Measurements from ENCODE around the gene PPIF.
"Not testable (repeated sequence)": the region's sequence is repeated elsewhere in the genome, so short reads cannot be mapped to it uniquely, and the experiment has no call there.

The PPIF gene

DNA sequence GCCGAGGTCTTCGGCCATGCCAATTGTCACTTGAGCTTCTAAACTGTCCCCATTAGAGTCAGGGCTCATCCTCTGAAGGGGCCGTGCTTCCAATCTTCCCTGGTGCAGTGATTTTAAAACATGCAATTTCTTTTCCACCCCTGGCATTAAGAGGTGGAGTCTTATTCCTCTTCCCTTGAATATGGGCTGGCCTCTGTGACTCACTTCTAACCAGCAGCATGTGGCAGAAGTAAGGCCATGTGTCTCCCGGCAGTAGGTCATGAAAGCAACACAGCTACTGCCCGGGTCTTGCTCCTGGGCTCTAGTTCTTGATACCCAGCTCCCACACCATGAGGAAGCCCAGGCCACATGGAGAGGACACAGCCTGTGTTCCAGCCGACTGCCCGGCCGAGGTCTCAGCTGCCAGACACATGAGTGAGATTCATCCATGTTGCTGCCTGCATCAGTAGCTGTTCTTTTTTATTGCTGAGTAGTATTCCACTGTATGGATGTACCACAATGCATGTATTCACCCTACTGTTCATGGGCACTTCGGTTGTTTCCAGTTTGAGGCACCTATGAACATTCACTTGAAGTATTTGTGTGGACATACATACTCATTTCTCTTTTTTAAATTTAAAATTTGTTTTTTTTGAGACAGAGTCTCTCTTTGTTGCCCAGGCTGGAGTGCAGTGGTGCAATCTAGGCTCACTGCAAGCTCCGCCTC is 14.5 kb upstream of the PPIF start:
- DNase-seq = not testable (repeated sequence)

DNA sequence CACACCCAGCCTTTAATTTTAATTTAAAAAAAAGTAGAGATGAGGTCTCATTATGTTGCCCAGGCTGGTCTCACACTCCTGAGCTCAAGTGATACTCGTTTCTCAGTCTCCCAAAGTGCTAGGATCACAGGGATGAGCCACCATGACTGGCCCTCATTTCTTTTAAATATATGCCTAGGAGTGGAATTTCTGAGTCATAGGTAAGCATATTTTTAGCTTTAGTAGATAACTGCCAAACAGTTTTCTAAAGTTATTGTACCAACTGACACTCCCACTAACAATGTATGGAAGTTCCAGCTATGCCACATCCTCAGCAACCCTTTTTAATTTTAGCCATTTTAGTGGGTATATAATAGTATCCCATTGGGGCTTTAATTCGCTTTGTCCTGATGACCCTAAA is 13.8 kb upstream of the PPIF start:
- DNase-seq = no peak

DNA sequence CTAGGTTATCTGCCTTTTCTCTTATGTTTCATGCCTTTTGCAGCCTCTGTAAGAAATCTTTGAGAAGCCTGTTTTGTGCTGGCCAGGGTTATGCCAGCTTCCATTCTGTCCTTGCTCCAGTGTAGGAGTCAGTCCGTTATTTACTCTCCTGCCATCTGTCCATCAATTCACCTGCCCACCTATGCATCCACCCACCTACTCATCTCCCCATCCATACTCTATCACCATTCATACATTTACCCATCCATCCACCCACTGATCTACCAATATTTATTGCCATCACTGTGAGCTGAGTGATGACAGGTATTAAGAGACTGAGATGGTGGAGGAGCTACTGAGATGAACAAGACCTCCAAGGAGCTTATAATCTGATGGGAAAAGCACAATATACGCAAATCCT is 12.7 kb upstream of the PPIF start:
- no peak for DNase-seq

DNA sequence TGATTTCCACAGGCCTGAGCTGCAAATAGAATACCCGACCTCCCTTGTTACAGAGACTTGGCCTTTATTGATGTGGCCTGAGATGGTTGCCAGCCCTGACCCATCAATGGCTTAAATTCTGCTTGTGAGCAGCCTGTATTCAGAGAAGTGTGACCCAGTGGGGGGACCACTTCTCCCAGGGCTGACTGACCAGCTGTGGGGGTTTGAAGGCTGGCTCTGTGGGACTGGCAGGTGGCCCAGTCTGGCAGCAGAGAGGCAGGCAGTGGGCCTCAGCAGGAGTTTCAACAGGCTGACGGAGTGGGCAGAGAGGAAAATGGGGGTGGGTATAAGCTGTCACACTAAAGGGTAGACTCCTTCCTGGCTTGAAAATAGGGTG is 12.2 kb upstream of the PPIF start:
- DNase-seq = no peak

DNA sequence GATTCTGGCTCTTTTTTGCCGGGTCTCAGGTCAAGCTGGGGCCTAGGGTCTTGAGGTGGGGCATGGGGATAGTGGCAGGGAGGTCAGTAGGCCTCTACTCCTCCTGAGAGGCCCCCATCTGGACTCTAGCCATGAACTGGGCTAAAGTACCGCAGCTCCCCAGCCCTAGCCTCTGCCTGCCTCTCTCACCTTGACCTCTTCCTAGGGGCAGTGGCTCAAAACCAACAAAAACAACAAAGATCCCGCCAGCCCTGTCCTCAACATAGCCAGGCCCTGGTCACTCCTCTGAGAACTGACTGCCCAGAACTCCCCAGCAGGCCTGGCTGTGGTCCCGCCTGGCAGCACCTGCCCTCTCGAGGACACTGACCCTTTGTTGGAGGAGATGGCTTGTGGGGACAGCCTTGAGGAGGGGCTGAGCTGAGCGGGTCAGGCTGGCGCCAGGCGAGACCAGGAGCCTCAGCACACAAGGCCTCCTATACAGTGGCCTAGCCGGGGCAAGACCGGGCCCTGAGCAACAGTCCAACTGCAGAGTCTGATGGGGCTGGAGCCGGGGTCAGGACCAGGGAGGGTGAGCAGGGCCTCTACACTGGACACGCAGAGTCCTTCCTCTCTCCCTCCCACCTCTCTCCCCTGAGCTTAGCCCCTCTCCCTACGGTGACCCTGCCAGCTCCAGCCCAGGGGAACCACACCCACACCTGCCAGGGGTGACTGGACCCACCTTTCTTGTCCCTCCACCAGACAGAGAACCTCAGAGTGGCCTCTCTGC is 11.6 kb upstream of the PPIF start:
- no peak for DNase-seq

DNA sequence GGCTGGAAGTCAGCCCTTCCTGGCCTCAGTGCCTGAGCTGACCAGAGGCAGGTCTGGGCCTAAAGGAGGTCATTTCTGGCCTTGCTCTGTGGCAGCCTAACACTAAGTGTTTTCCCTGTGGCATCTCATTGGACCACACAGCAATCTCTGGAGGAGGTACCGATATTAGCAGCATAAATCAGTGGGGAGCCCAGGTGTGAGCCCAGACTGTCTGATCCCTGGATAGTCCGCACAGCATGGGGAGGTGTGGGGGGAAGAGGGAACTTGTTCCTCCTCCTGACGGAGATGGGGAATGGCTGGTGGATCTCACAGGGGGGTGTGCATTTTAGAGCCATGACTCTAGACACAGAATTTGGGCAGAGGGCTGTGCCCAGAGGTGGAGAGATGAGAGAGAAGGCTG is 11.0 kb upstream of the PPIF start:
- no peak for DNase-seq

DNA sequence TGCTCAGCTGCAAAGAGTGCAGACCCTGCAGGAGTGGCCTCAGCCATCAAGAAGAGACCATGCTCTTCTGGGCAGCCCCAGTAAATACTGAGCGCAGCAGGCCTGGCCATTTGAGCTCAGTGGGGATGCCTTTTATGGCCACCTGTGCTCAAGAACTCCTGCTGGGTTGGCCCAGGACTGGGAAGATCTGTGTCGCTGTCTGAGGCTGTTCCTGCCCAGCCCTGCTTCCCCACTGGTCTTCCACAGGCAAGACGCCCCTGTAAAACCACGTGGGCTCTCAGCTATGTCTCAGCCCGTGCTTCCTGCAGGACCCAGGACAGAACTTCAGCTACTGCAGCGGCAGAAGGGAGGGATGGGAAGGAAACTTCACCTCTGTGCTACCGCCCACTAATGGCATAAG is 10.5 kb upstream of the PPIF start:
- no peak for DNase-seq

DNA sequence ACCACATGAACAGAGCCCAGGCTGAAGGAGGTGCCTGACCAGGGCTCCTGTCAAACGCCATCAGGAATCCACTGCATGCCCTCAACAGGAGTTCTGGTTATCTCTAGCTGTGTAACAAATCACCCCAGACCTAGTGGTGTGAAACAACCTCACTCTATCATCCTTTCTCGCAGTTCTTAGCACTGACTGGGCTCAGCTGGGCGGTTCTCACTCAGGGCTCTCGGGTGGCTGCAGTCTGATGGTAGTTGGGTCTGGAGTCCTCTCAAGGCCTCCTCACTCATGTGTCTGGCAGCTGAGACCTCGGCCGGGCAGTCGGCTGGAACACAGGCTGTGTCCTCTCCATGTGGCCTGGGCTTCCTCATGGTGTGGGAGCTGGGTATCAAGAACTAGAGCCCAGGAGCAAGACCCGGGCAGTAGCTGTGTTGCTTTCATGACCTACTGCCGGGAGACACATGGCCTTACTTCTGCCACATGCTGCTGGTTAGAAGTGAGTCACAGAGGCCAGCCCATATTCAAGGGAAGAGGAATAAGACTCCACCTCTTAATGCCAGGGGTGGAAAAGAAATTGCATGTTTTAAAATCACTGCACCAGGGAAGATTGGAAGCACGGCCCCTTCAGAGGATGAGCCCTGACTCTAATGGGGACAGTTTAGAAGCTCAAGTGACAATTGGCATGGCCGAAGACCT is 9.3 kb upstream of the PPIF start:
- DNase-seq = not testable (repeated sequence)

DNA sequence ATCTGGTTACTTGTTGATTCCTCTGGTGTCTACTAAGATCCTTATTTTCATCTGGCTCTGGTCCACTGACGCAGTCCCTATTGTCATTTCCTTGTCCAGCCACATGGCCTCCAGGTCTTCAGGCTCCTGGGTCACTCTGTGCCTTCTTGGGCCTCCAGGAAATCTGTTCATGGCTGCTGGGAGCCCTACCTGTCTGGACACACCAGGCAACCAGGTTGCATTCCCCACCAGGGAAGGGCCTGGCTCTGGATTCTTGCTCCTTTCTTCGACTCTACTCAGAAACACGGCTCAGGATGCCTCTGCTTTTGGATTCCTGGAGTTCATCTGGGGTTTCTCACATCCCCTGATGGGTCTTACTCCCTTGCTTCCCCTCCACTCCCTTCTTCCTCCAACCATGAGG is 8.0 kb upstream of the PPIF start:
- DNase-seq = no peak

DNA sequence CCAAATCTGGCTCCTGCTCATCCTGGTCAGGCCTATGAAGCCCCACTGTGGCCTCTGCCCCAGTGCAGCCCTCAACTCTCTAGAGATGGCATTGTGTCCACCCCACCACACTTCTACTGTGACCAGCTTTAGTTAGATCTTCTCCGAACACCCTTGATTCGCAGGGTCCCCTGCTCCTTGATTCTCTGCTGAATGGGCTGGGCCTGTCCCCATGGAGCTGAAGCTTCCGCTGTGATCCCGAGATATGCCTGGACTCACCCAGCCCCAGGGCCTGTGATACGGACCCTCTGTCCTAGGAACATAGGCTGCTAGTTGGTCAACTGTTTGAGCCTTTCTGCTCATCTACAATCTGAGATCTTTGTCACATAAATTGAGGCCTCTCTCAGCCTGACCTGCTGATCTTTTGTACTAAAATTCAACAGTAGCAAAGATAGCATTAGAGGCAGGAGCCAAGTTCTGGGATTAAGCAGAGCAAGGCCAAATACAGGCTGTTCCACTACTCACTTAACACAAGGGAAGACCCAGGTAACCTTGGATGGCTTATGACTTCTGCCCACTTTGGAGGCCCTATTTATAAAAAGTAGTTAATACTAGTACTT is 6.5 kb upstream of the PPIF start:
- DNase-seq = no peak

DNA sequence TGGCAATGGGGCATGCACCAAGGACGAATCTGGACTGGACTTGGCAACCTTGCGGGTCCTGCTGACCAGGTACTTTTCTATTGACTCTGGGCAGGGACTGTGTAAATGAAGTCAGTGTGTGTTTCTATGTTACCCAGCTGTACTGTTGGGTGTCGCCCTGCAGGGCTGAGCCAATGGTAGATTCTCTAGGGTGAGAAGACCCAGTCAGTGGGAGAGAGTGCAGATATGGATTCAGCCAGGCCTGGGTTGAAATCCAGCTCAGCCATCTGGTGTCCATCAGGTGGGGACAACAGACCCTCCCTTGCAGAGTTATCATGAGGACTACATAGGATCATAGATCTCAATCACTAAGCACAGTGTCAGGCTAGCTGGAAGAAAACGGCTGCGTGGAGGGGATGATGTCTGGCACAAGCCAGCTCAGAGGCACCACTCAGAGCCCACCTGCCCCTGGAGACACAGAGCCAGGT is 4.9 kb upstream of the PPIF start:
- no peak for DNase-seq

DNA sequence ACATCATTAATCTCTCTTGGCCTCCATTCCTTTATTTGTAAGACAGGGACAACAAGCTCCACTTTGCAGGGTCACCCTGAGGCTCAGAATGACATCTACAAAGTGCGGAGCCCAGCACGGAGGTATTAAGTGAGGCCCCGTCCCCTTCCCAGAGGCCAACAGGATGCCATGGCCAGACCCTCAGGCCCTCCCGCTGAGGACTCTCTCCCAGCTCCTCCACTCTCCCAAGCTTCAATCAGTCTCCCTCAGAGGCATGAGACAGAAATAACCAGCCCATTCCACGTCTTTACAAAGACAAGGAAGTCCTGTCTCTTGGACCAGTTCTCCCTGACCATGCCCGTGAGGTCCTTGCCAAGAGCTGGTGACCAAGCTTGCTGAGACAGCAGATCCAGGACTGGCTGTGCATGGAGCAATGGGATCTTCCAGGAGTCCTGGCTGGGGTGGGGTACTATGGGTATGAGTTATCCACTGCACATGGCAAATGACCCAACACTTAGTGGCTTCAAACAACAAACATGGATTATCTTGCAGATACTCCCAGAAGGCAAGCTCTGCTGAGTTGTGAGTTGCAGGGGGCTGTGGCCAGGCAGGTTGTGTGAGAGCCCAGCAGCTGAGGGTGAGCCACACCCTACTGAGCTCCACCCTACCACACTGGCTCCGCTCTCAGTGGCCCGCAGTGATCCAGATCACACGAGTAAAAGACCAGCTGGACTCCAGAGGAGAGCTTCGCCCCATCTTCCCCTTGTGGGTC is 4.3 kb upstream of the PPIF start:
- no peak for DNase-seq

DNA sequence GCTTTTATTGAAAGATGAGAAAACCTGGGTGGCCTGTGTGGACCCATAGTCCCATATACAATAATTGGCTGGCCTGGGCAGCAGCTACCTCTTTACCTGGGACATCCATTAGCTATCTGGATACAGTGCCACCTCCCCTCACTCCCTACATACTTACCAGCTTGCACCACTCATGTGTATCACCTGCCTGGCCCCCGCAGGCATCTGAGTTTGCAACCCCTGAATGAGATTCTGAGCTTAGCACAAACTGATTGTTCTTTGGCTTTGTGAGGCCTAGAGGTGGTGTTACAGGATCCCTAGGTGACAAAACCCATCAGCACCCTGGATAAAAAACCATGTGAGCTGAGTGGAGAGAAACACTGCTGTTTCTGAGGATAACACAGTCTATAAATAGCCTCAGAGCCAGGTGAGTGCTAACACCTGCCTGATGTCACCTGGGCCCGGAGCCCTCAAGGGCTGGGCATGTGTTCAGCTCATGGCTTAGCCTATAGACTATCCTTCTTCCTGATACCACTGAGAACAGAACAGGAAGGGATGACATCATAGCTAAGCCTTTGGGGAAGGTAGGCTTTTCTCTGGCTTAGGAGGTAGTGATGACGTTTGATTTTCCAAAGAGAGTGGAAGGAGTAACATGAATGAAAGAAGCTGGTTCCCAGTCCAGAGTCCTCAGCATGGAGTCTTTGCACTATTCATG is 2.6 kb upstream of the PPIF start:
- DNase-seq = no peak

DNA sequence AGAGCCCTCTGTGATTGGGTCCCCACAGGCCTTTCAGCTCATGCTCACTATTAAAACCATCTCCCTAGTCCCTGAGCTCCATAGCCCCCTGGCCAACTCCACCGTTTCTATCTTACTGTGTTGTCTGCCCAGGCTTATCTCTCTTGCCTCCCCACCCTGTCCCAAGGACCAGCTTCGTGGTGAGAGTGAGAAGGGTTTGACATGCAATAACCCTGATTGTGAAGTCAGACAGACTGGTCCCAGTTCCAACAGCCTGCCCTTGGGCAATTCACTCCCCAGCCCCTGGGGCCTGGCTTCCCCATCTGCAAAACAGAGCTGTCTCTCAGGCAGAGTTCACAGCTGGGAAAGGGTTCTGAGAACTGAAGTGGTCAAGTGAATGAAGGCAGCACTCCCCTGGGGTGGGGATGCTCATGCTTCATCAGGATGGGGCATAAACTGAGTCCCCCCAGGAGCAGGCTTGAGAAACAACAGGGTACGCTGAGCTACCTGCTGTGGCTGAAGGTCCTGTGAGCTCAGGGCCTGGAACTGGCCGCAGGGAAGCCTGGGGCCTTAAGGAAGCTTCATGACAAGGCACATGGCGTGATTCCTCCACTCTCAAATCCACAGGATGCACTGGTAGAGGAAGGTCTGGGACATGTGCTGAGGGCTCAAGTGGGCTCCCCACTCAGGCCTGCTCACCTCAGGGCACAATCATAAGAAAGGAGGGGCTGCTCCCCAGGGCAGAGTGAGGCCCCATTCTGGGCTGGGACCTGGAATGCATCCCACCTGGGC is 1.8 kb upstream of the PPIF start:
- DNase-seq = no peak

DNA sequence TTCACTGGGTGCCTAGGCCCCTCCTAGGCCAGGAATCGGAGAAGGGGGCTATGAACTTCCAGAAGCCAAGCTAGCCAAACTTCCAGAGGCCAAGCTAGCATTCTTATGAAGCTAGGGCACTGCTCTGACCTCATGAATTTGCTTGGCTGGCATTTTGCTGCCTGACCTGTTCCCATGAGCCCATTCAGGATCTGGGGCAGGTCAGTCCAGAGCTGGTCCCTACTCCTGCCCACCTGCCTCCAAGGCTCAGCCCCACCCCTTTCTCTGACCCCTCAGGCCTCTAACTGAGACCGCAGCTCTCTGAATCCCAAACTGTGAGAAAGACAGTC is 1.3 kb upstream of the PPIF start:
- DNase-seq = no peak

DNA sequence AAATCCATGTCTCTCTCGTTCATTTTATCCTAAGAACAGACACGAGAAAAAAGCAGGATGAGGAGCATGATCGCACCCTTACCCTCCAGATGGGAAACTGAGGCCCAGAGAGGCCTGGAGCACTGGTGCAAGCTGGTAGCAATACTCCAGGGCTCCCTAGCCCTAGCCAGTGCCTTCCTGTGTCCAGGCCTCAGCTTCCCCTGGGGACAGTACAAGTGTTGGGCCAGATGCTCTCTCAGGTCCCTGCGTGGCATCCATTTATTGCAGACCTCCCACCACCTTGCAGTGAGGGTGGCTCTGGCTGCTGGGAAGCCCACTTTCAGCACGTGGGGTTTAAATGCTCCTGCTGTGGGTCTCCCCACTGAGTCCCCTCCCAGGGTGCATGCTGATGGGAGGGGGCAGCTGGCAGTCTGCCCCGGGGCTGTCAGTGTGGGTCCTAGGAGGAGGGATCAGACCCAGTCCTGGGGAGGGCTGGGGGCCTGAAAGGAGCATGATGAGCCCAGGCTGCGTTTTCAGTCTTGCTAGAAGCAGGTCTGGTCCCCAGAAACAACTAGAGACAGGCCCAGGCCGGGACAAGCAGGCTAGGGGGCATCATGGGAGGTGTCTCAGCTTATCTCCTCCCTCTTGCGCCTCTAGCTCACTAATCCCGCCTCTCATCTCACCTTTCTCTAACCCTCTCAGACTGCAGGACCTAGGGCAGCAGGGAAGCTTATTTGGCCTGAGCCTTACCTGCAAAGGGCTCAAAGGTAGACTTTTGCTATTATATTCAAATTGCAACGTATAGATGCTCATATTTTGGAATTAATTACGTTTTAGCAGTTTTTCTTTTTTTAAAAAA is 662 bp upstream of the PPIF start:
- DNase-seq = no peak

DNA sequence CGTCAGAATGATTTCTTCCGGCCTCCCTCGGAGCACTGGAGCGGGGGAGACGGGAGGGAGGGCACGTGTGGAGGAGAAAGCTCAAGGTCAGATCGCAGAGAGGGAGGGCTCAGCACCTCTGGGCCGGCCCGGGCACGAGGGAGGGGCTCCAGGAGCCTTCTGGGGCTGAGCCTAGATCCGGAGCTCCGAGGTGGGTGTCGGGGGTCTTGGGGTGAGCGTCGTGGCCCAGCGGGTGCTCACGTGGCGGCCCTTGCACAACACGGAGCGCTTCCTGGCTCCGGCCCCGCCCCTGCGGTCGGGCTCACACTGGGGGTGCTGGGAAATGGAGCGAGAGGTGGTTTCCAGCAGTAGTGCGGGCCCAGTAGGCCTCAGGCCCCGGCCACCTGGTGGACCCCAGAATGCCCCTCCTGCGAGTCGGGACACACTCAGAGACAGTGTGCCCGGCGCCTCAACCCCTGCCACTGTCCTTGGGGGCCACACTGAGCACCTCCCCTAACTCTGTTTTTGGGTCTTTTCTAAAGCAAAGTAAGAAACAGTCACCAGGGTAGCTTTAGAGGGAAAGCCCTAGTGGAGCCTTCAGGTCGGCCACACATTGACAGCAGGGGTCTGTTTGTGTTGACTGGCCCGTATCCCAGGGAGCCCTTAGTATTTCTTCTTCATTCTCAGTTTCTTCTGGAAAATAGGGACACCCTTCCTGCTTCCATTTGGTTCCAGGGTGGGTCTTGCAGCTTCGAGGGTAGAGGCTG is 798 bp downstream of the PPIF start:
- DNase-seq = no peak

DNA sequence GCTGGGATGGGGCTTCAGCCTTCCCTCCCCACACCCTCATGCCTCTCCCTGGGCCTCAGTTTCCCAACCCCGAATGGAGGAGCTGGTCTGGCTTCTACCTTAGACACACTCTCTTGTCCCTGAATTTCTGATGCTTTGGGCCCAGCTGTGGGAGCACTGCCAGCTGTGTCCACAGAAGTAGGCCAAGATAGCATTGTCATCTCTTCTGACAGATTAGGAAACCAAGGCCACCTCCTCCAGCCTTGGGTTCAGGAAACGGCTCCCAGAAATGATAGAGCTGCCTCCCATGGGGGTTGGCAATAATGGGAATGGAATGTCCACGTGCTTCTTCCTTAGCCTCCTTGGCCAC is 1.3 kb downstream of the PPIF start:
- no peak for DNase-seq

DNA sequence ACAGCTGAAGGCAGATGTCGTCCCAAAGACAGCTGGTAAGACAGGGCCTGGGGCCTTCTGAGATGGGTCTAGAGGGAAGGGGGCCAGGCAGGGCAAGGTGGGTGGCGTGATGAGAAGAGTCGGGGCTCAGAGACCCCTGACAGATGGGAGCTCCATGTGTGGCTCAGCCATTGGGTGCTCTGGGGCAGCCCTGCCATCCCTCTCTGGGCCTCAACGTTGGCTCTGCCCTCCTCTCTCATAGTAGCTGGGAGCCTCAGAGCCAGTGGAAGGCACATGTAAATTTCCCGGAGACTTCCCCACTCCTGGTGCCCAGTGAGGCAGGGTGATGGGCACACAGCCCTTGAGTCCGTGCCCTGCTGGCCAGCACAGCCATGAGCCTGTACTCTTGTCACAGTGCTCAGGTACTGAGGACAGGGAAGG is 1.8 kb downstream of the PPIF start:
- no peak for DNase-seq

Measured in NCI-H1092 (cell line).